Left renal cortex interstitium (tissue), 4 donors: Measurements from ENCODE around the gene THOC5. TPM values are rescaled to one million over a fixed set of nuclear protein-coding genes. Genes with fewer than 3 reads are reported as not detected.
"Not testable (repeated sequence)": the region's sequence is repeated elsewhere in the genome, so short reads cannot be mapped to it uniquely, and the experiment has no call there.

ENCODE experiments used
- DNase-seq, 4 donors: peaks; one replicate each; pipeline ENCODE4 v3.0.0-alpha.2; 2013; ENCODE audit warnings: low read depth in 4 of 4, low spot score in 2 of 4, missing footprints in 1 of 4
- polyA plus RNA-seq, 4 donors: library from polyadenylated mRNA; unstranded; fragments of 120-200 nt; gene quantifications; one replicate each; pipeline ENCODE4 v1.2.1, GENCODE V29; 2013; ENCODE audit not compliant: insufficient read length in 4 of 4

THOC5 gene
- polyA plus RNA-seq: 10 to 100 TPM; 17.3 to 39.2 (median 32.5) TPM

GRCh38 chr22:29553351-29554224 is at the start of gene THOC5:
Gene THOC5 (minus strand): TSS chr22:29553757. CDS start chr22:29549147, 4,610 bp downstream.
- peak; percentile 65 to 94 (median 88) for DNase-seq

DNA sequence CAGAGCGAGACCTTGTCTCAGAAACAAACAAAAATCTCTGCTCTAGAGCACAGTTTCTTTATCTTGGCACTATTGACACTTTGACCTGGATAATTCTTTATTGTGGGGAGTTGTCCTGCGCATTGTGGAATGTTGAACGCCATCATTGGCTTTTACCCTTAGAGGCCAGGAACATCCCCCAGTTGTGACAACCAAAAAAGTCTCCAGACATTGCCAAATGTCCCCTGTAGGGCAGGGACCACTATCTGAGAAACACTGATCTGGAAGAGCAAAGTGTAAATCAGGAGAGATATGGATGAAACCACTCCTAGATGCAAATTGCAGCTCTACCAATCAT is 45.1 kb upstream of the THOC5 start:
- no peak for DNase-seq

DNA sequence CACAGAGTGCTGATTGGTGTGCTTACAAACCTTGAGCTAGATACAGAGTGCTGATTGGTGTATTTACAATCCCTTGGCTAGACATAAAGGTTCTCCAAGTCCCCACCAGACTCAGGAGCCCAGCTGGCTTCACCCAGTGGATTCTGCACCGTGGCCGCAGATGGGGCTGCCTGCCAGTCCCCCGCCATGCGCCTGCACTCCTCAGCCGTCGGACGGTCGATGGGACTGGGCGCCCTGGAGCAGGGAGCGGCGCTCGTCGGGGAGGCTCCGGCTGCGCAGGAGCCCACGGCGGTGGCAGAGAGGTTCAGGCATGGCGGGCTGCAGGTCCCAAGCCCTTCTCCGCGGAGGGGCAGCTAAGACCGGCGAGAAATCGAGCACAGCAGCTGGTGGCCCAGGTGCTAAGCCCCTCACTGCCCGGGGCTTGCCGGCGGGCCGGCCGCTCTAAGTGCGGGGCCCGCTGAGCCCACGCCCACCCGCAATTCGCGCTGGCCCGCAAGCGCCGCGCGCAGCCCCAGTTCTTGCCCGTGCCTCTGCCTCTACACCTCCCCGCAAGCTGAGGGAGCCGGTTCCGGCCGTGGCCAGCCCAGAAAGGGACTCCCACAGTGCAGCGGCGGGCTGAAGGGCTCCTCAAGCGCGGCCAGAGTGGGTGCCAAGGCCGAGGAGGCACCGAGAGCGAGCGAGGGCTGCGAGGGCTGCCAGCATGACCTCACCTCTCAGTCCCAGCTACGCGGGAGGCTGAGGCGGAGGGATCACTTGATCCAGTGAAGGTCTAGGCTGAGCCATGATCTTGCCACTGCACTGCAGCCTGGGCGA is 44.5 kb upstream of the THOC5 start:
- not testable (repeated sequence) for DNase-seq

DNA sequence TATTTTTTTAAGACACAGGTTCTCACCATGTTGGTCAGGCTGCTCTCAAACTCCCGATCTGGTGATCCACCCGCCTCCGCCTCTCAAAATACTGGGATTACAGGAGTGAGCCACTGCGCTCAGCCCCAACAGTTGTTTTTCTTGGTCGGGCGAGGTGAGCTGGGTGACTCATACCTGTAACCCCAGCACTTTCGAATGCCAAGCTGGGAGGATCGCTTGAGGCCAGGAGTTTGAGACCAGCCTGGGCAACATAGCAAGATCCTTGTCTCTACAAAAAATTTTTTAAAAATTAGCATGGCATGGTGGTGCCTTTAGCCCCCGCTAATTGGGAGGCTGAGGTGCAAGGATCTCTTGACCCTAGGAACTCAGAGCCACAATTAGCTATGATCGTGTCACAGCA is 42.9 kb upstream of the THOC5 start:
- DNase-seq: no peak

DNA sequence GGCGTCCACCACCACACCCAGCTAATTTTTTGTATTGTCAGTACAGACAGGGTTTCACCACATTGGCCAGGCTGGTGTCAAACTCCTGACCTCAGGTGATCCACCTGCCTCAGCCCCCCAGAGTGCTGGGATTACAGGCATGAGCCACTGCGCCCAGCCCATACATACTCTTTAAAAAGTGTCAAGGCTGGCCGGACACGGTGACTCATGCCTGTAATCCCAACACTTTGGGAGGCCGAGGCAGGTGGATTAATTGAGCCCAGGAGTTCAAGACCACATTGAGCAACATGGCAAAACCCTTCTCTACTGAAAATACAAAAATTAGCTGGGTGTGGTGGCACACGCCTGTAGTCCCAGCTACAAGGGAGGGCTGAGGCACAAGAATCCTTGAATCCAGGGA is 40.9 kb upstream of the THOC5 start:
- not testable (repeated sequence) for DNase-seq

GRCh38 chr22:29593923-29594322 is 40.4 kb upstream of the THOC5 start:
- DNase-seq: no peak

DNA sequence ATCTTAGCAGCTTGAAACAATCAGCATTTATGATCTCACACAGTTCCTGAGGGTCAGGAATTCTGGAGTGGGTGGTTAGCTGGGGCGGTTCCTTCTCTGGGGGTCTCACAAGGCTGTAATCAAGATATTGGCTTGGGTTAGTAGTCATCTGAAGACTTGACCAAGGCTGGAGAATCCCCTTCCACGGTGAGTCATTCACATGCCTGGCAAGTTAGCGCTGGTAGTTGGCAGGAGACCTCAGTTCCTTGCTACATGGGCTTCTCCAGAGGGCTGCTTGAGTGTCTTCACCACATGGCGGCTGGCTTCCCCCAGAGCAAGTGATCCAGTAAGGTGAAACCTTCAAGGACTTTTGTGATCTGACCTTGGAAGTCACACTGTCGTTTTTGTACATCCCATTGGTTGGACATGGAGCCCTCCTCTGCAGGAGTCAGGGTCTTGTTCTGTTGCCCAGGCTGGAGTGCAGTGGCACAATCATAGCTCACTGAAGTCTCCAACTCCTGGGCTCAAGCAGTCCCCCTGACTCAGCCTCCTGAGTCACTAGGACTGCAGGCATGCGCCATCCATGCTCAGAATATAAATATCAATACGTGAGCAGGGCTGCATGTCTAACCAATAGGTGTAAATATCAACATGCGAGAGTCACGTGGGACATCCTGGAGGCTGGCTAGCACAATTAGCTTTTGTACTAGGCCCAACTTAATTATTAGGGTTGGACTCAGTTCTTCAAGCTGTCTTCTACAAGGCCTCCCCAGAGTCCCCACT is 34.6 kb upstream of the THOC5 start:
- no peak for DNase-seq

DNA sequence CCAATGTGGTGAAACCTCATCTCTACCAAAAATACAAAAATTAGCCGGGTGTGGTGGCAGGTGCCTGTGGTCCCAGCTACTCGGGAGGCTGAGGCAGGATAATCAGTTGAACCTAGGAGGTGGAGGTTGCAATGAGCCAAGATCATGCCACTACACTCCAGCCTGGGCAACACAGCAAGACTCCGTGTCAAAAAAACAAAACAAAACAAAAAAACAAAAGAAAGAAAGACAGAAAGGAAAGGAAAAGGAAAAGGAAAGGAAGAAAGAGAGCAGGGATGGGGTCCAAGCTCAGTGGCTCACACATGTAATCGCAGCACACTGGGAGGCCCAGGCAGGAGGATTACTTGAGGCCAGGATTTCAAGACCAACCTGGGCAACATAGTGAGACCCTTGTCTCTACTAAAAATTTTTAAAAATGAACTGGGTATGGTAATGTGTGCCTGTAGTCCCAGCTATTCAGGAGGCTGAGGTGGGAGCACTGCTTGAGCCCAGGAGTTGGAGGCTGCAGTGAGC is 32.7 kb upstream of the THOC5 start:
- not testable (repeated sequence) for DNase-seq

GRCh38 chr22:29584975-29585374 is 31.4 kb upstream of the THOC5 start:
- DNase-seq: no peak

DNA sequence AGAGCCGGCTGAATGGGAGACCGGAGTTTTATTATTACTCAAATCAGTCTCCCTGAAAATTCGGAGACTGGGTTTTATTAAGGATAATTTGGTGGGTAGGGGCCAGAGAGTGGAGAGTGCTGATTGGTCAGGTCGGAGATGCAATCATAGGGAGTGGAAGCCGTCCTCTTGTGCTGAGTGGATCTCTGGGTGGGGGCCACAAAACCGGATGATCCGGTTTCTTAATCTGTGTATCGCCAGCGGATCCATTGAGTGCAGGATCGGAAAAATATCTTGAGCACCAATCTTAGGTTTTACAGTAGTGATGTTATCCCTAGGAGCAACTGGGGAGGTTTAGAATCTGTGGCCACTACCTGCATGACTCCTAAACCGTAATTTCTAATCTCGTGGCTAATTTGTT is 28.2 kb upstream of the THOC5 start:
- DNase-seq: no peak

GRCh38 chr22:29580200-29580810 is 26.7 kb upstream of the THOC5 start:
- peak in 2 of 4 donors; percentile 11 to 25 for DNase-seq

DNA sequence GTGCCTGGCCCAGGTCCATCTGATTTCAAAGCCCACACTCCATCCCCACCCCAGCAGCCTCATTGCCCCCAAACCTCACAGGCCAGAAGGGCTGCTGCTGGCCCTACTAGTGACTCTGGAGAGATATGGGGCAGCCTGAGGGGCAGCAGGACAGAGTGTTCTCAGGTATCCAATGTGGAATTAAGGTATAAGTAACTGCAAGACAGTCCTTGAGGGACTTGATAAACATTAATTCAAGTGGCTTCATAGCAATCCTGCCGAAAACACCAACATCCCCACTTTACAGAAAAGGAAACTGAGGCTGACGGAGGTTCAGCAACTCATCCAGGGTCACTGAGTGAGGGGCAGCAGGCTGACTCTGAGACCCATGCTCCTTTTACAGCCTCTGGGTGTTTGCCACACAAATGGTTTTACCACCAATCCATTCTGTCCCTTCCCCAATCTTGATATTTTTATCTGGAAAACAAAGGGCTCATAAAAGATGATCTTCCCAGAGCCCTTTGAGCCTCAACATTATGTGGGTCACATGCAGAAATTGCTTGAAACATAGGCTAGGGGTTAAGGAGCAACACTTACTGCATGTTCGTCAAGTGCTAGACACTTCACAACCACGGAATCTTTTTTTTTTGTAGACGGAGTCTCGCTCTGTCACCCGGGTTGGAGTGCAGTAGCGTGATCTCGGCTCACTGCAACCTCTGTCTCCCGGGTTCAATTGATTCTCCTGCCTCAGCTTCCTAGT is 25.1 kb upstream of the THOC5 start:
- no peak for DNase-seq

GRCh38 chr22:29574762-29575450 is 21.3 kb upstream of the THOC5 start:
- no peak for DNase-seq

DNA sequence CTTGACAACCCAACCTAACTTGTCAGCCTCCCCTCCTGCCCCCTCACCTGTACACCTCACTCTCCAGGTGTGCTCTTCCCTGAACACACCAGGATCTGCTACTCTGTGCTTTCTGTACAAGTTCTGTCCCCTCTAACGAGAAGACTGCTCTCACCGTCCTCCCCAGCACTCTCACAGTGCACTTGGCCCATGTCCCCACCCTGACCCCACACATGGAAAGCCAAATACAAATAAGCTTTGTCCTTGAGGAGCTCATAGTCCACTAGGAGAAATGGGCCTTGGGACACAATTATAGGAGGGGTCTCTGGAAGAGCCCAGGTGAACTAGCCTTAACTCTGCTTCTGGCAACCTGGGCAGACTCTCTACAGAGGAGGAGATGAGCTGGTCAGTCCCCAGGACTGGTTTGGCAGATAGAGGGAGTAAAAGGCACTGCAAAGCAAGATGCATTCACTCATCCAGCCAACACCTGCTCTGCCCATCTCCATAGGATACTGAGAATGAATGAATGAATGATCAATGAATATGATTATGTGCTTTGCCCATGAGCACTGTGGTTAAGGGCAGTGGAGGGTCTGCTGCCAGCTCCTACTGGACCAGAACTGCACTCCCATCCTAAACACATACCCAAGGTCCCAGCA is 17.5 kb upstream of the THOC5 start:
- DNase-seq: no peak

DNA sequence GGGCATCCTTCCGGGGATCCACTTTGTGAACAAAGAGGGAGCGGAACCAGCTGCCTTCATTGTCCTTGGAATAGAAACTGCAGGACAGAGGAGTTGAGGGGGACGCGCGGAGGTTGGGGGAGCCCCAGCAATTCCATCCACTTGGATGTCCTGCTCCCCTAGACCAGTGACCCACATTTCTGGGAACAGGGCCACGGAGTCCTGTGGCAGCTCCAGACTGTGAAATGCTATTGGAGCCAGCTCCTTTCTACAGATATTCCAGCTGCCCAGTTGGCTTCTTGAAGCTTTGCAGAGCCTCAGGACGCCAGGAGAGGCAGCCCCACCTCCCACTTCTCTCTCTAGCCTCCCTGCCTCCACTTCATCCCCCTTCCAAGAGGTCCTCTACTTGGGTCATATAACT is 16.9 kb upstream of the THOC5 start:
- no peak for DNase-seq

DNA sequence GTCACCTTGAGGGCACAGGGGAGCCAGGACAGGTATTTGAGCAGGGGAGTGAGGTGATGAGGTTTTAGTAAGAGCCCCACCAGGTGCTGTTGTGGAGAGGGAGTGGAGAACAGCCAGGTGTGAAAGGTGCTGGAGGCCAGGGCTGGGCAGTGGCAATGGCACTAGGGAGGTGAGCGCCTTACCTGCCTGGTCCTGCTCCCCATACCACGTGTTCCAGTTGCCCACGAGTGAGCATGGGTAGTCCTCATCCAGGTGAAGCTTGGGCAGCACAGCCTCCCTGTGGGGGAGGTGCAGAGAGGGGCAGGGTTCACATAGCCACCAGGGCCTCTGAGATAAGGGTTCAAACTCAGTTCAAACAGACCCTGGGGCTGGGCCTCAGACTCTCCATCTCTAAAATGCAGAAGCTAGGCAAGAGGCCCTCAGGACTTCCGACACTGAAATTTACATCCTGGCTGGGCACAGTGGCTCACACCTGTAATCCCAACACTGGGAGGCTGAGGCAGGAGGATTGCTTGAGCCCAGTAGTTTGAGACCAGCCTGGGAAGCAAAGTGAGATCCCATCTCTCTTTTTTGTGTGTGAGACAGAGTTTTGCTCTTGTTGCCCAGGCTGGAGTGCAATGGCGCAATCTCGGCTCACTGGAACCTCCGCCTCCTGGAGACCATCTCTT is 15.6 kb upstream of the THOC5 start:
- DNase-seq: no peak

- DNase-seq: no peak
Observed at GRCh38 chr22:29567338-29567737, 13.8 kb upstream of the THOC5 start.

DNA sequence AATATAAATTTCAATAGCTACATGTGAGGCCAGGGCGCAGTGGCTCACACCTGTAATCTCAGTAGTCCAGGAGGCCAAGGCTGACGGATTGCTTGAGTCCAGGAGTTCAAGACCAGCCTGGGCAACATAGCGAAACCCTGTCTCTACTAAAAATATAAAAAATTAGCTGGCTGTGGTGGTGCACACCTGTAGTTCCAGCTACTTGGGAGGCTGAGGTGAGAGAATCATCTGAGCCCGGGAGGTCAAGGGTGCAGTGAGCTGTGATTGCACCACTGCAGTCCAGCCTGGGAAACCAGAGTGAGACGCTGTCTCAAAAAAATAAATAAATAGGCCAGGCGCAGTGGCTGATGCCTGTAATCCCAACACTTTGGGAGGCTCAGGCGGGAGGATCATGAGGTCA is 13.0 kb upstream of the THOC5 start:
- DNase-seq: not testable (repeated sequence)
